Measurements from ENCODE around the gene SH3RF1. TPM values are rescaled to one million over a fixed set of nuclear protein-coding genes. Genes with fewer than 3 reads are reported as not detected.
A peak's percentile ranks its signal among the peaks of the same experiment; 100 is the strongest.

SH3RF1 gene
- total RNA-seq, 2 donors from 2014 or later: 17.1 to 17.4 TPM

DNA sequence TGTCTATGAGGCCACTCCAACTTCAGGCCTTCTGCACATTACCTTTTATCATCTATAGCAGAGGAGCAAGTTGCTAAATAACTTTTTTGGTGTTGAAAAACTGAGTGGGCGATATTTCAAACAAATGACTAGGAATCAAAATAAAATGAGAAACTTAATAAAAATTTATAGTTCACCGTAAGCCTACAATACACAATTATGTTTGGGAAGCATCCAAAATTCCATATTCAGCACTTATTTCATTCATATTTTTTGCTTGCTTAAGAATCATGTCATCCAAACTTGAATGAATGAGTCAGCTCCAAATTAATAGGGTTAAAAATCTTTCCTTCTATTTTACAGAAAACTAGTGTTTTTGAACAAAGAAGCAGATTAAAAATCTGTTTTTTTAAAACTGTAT is 119.1 kb downstream of the SH3RF1 start:
- intact Hi-C loops (cut with DNase I): no loop called here
- Histone ChIP-seq H3K27ac (no peak overlapping the region), H3K9me3 (no peaks in the 10 kb centered on the region), H3K4me3 (no peak overlapping the region), H3K27me3 (no peaks in the 10 kb centered on the region), H3K4me1 (no peaks in the 10 kb centered on the region), H3K36me3 (replicated peaks in 1 of 2; ENCODE audit: insufficient read depth in 1 of 2, low read depth in 2 of 2) (peaks cover 0 to 2% of the 10 kb centered on the region in 2 donors)
- DNase-seq (no peak), ATAC-seq (no peak)
- TF ChIP-seq, protein P1, sequence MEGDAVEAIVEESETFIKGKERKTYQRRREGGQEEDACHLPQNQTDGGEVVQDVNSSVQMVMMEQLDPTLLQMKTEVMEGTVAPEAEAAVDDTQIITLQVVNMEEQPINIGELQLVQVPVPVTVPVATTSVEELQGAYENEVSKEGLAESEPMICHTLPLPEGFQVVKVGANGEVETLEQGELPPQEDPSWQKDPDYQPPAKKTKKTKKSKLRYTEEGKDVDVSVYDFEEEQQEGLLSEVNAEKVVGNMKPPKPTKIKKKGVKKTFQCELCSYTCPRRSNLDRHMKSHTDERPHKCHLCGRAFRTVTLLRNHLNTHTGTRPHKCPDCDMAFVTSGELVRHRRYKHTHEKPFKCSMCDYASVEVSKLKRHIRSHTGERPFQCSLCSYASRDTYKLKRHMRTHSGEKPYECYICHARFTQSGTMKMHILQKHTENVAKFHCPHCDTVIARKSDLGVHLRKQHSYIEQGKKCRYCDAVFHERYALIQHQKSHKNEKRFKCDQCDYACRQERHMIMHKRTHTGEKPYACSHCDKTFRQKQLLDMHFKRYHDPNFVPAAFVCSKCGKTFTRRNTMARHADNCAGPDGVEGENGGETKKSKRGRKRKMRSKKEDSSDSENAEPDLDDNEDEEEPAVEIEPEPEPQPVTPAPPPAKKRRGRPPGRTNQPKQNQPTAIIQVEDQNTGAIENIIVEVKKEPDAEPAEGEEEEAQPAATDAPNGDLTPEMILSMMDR (IDR thresholded peaks at IDR 0.05): no peak
- no peak for TF ChIP-seq POLR2A (IDR thresholded peaks at IDR 0.05)
- WGBS, 2 donors: 91 to 97% methylated on average over 2 of the region's 2 CpGs

DNA sequence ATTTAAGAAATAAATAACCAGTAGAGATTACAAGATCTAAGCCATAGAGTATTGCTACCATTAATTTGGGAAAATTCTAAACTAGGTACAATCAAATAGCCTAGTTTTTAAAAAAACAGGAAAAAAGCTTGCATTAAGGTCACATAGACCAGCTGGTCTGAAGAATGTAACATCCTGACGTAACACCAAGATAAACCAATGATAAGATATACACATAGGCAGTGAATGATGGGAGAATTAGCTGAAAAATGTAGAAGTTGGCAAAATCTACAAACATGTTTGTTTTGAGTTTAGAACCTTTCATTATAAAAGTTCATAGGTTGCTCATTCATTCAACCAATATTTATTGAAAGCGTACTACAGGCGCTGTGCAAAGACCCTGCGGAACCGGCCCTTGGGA is 120.0 kb downstream of the SH3RF1 start:
- H3K4me3 ChIP-seq: no peak overlapping the region
- 89 to 92% methylated on average over 5 of the region's 5 CpGs for WGBS, 2 donors
- ATAC-seq: no peak
- no peak overlapping the region for H3K27ac ChIP-seq
- H3K27me3 ChIP-seq: no peaks in the 10 kb centered on the region
- H3K36me3 ChIP-seq (replicated peaks in 1 of 2; ENCODE audit: insufficient read depth in 1 of 2, low read depth in 2 of 2): peaks cover 0 to 2% of the 10 kb centered on the region in 2 donors
- H3K9me3 ChIP-seq: no peaks in the 10 kb centered on the region
- no peaks in the 10 kb centered on the region for H3K4me1 ChIP-seq
- intact Hi-C loops (cut with DNase I): no loop called here
- no peak for DNase-seq
- TF ChIP-seq POLR2A (IDR thresholded peaks at IDR 0.05): no peak
- TF ChIP-seq, protein P1 (IDR thresholded peaks at IDR 0.05): no peak

DNA sequence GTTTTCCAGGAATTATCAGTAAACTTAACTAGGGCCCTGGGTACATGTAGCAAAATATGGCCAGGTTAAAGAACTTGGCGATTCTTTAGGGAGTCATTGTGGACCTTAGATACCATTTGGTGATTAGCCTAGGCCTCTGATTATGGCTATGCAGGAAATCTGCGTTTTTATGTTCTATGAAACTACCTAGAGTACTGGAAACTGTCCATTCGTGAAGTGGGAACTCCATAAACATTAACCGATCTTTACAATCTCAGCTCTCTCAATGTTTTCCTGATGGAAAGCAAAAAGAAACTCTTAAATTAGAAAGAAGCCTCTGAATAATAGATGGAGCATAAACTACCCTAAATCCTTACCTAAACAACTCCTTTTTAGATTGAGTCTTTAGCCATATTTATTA is 121.9 kb downstream of the SH3RF1 start:
- Histone ChIP-seq H3K4me1 (no peaks in the 10 kb centered on the region), H3K27ac (no peak overlapping the region), H3K9me3 (no peaks in the 10 kb centered on the region), H3K36me3 (replicated peaks in 1 of 2; ENCODE audit: insufficient read depth in 1 of 2, low read depth in 2 of 2) (no peaks in the 10 kb centered on the region), H3K4me3 (no peak overlapping the region), H3K27me3 (no peaks in the 10 kb centered on the region)
- no peak for TF ChIP-seq POLR2A (IDR thresholded peaks at IDR 0.05)
- TF ChIP-seq, protein P1 (IDR thresholded peaks at IDR 0.05): no peak
- 64 to 70% methylated on average over 4 of the region's 4 CpGs for WGBS, 2 donors
- DNase-seq (no peak), ATAC-seq (no peak)
- intact Hi-C loops (cut with DNase I): no loop called here

DNA sequence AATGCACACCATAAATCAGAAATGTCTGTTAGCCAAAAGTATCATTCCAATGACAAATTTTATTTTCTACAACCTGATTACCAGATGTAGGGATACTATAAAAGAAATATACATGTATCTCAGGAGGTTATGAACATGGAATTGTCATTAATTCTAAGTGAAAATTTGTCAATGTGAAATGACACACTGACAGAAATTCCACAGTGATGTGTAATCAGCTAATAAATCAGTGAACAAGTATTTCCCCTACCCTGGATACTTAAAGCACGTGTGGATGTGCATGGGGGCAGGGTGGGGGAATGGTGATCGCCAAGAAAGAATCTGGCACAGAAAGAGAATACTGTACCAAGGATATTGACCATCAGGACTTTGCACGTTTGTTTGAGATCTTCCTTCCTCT is 123.6 kb downstream of the SH3RF1 start:
- Histone ChIP-seq H3K9me3 (no peaks in the 10 kb centered on the region), H3K4me1 (no peaks in the 10 kb centered on the region), H3K27ac (no peak overlapping the region), H3K27me3 (no peaks in the 10 kb centered on the region), H3K36me3 (replicated peaks in 1 of 2; ENCODE audit: insufficient read depth in 1 of 2, low read depth in 2 of 2) (no peaks in the 10 kb centered on the region), H3K4me3 (no peak overlapping the region)
- no peak for DNase-seq
- intact Hi-C loops (cut with DNase I): no loop called here
- no peak for TF ChIP-seq POLR2A (IDR thresholded peaks at IDR 0.05)
- TF ChIP-seq, protein P1 (IDR thresholded peaks at IDR 0.05): no peak
- ATAC-seq: peak; percentile 52
- whole genome bisulfite sequencing, 2 donors: 59 to 61% methylated on average over 3 of the region's 3 CpGs

DNA sequence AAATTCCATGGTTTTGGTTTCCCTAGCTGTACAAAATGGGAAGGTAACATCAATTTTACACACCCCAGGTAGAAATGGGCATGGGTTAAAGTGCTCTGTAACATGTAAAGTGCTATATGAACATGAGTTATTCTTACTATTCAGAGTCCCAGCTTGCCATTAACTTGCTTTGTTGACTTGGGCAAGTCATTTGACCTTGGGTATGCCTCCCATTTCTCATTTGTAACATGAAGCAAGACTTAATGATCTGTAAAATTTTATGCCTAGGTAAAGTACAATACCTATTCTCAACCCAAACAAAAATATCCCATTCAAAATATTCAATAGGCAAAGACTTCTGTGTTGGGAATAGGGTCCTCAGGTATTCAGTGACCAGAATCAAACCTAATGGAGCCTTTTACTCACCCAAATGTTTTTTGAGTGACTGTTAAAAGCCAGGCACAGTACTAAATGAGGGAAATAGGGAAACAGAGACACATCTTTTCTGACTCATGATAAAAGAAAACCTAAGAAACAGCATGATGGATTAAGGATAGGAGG is 126.6 kb downstream of the SH3RF1 start:
- no peak for DNase-seq
- intact Hi-C loops (cut with DNase I): no loop called here
- ATAC-seq: no peak
- no peaks in the 10 kb centered on the region for H3K27me3 ChIP-seq
- no peaks in the 10 kb centered on the region for H3K36me3 ChIP-seq (replicated peaks in 1 of 2; ENCODE audit: insufficient read depth in 1 of 2, low read depth in 2 of 2)
- H3K9me3 ChIP-seq: no peaks in the 10 kb centered on the region
- no peak for TF ChIP-seq POLR2A (IDR thresholded peaks at IDR 0.05)
- TF ChIP-seq, protein P1 (IDR thresholded peaks at IDR 0.05): no peak
- no peak overlapping the region for H3K4me3 ChIP-seq
- H3K4me1 ChIP-seq: no peaks in the 10 kb centered on the region
- no peak overlapping the region for H3K27ac ChIP-seq

All from body of pancreas (tissue), 4 donors.